Stimulated activated CD8-positive, alpha-beta memory T cell treated with anti-CD3 and anti-CD28 coated beads, Interleukin-15, amount 100 ng/mL, for 4 hours (primary cell): ENCODE data around the gene SMIM44.
"Not testable (repeated sequence)": the region's sequence is repeated elsewhere in the genome, so short reads cannot be mapped to it uniquely, and the experiment has no call there.

ENCODE experiments used
- DNase-seq, 2 donors: peaks; one replicate each; pipeline ENCODE4 v3.0.0-alpha.2; 2020; ENCODE audit warnings: low read depth in 2 of 2

SMIM44 gene

DNA sequence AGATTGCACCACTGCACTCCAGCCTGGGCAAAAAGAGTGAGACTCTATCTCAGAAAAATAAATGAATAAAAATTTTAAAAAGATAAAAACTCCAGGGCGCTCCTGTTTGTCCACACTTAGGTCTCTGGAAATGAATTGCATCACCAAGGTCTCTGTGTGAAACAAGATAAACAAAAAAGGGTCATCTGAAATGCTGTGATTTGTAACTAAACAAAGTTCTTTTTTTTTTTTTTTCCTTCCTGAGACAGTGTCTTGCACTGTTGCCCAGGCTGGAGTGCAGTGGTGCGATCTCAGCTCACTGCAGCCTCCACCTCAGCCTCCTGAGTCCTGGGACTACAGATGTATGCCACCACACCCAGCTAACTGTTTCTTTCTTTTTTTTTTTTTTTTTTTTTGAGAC lies 34.4 kb upstream of the SMIM44 start:
- DNase-seq, result no peak

DNA sequence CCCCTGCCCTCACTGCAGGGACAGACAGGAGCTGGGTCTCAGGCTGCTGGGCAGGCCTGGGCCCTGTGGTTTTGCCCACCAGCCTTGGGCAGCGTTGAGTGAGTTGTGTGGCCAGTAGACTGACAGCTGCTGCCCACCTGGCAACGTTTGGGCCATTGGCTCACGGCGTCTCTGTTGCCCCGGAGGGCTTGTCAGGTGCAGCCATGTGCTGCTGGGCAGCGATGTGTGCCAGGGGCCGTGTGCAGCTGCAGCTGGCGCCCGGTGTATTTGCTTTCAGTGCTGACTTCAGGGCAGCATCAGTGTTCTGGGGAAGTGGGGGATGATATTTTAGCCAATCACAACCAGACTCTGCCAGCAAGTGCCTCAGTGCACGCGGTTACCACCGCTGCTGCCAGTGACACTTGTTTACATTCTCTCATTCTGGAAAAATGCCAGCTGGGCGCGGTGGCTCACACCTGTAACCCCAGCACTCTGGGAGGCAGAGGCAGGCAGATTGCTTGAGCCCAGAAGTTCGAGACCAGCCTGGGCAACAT lies 33.5 kb upstream of the SMIM44 start:
- DNase-seq, result no peak

DNA sequence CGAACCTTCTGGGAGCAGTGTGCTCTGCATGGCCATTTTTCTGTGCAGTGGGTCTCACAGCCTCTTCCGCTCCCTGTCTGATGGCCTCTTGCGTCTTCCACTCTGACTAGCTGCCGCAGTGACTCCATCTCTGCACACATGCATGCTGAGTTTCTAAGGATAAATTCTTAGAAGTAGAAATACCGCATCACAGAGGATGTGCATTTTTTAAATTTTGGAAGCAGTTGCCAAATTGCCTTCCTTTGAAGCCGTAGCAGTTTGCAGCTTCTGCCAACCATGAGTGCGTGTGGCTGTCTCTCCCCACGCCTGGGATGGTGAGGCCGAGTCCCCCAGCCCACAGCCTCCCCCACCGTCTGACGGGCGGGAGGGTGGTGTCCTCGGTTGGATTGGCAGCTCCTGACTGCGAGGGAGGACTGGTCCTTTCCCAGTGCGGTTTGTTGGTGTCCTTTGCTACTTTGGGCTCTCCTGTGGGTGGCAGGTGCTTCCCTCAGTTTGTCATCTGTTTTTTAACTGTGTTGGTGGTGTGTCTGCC lies 32.7 kb upstream of the SMIM44 start:
- no peak for DNase-seq

DNA sequence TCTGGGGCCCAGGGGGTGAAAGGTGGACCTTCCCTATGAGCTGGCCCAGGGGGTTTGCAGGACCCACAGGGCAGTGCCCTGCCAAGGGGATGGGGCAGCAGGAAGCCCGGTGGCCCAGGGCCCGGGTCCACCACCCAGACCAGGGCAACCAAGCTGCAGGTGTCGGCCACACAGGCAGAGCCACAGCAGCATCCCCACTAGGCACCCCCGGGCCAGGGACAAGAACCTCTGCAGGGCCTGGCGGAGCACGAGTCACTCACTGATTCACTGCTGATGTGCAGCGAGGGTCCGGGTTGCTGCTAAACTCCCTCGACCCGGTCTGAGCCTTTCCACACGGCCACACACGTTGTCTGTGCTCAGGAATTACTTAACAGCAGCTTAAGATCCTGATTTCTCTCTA lies 31.7 kb upstream of the SMIM44 start:
- no peak for DNase-seq

DNA sequence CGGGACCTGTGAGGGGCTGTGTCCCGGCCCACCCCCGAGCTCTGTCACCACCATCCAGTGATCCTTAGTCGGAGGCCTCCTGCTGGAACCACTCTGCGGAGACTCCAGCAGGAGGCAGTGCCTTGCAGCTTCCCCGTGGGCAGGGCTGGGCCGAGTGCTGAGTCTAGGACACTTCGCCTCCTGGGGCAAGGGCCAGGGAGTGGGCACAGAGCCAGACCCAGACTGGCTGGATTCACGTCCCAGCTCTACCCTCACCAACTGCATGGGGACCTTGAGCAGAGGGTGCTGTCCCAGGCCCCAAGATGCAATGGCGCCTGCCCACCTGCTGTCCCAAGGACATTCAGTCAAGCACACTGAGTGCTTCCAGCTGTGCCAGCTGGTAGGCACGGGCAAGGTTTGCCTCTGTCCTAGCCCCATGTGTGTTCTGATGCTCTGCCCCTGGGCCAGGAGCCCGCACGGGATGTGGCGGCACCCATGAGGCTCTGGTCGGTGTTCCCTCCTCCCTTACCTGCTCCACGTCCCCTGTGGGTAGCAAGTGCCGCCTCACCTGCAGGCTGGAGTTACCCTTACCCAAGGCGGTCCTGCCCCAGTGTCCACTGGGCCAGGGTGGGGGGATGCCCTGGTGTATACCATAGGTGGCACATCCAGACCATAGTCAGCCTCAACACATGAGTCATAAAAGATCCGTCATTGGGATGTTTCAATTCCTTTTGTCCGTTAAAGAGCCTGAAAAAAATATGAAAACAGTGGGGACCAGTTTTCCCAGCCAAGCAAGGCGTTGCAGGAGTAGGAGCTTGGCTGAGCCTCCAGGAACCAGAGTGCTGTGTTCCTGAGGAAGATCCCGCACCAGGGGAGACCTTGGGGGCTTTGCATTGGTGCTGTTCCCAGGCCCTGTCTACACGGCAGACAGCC lies 30.2 kb upstream of the SMIM44 start:
- DNase-seq, result no peak

DNA sequence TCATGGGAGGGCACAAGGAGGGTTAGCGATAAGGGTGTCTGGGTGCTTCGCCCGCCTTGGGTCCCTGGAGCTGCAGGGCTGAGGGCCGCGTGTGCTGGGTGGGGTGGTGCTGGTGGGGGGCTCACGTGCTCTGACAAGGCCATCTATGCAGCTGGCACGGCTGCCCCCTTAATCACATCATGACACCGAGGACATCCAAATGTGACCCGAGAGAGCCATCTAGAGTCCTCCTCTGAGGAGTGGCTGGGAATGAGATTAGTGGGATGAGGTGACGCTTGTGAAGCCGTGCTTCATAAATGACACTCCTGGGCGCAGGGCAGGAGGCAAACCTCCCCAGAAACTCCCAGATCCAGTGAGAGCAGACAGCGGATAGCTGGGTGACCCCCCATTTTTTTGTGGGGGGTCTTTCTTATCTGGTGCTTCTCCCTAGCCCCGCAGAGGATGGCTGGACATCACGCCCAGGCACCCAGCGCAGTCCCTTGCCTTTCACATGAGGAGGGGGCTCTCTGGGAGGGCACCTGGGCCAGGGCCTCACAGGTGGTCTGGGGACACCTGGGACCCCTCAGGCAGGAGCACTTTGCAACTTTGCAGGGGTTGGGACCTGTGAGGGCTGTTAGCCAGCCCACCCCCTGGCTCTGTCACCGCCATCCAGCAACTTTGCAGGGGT lies 29.5 kb upstream of the SMIM44 start:
- DNase-seq, result no peak

DNA sequence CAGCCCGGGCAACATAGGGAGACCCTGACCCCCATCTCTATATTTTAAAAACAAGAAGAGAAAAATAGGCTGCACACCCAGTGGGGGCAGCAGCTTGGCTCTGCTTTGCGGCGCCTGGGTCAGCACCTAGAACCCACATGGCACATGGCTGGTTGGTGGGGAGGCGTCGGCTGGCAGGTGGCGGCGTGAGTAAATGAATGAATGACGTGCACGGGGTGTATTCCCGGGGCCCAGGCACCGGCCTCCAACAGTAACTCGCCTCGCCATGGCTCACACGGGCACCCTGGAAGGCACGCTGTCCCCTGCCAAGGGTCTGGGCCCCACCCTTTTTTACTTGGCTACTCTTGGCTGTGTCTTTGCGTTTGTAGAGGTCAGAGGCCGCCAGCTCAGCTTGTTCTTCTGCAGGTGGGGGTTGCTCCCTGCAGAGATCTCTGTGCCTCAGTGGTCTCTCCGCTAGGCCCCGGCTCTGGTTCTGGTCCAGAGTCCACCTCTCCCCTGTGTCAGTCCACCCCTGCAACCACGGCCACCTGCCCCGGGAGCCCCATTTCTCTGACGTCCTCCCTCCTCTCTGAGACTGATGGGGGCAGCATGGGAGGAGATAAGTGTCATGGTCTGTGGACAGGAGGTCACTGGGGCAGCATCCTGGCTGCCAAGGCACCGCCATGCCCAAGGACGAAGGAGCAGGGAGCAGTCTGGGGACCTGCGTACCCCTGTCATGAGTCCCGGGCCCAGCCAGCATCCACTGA lies 28.4 kb upstream of the SMIM44 start:
- no peak for DNase-seq

DNA sequence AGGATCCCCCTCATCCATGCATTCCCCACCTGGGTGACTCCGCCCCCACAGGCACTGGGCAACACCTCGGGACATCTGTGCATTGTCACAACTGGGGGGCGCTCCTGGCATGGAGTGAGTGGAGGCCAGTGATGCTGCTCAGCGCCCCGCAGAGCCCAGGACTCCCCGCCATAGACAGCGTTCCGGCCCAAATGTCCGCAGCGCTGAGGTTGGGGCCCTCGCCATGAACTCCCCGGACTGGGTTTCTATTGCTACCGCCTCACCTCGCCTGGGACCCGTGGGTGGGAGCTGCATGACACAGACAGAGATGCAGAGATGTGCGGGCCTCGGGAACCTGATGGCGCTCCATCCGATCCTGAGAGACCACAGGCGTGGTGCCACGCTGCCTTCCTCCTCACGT lies 27.5 kb upstream of the SMIM44 start:
- no peak for DNase-seq

DNA sequence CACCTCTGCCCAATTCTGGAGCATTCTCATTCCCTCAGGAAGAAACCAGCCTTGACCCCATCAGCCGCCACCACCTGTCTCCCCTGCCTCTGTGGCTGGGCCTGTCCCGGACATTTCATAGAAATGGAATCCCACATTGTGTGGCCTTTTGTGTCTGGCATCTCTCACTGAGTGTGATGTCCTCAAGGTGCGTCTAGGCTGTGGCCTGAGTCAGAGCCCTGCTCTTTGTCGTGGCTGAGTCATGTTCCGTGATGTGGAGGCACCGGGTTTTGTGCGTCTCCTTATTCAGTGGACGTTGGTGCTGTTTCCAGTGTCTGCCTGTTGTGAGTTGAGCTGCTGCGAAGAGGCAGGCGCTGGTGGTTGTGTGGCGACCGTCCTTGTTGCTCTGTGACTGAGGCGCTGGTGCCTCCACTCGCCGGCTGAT lies 26.3 kb upstream of the SMIM44 start:
- no peak for DNase-seq

DNA sequence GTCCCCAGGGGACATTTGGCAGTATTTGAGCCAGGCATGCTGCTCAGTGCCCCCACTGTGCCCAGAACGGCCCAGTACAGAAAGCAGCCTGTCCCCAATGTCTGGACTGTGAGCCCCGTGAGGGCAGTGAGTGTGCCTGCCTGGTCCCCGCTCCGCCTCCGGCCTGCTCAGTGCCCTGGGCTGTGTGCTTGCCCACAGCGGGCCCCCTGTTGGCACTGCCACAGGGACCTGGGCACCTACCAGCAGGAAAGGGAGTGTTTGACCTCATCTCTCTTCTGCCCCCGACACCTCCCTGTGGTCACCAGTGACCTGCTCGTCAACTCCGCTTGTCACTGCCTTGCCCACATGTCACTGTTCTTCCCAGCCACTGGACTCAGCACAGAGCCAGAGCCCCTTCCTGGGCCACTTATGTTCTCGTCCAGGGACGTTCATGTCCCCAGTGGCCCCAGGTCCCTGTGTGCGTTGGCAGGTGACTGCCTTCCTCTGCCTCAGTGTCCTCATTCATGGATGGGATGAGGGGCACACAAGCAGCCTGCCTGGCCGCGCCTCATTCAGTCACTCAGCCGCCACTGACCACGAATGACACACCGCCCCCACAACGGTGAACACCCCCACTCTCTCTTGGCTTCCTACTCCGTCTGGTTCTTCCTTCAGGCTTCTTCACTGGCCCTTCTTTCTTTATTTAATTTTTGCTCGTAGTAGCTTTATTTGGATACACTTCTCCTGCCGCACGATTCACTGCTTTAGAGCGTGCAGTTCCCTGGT lies 25.7 kb upstream of the SMIM44 start:
- DNase-seq, result no peak

DNA sequence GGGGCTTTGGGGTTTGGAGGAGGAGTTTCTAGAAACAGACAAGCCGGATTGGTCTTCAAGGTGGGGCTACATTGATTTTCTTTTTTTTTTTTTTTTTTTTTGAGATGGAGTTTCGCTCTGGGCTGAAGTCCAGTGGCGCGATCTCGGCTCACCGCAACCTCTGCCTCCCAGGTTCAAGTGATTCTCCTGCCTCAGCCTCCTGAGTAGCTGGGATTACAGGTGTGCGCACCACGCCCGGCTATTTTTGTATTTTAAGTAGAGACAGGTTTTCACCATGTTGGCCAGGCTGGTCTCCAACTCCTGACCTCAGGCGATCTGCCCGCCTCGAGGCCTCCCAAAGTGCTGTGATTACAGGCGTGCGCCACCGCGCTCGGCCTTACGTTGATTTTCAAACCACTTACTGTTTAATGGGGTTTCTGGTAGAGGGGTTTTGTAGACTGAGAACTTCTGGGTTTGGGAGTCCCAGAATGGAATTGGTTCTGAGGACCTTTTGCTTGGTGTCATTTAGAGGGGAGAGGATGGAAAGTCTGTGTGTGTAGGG lies 24.9 kb upstream of the SMIM44 start:
- not testable (repeated sequence) for DNase-seq

DNA sequence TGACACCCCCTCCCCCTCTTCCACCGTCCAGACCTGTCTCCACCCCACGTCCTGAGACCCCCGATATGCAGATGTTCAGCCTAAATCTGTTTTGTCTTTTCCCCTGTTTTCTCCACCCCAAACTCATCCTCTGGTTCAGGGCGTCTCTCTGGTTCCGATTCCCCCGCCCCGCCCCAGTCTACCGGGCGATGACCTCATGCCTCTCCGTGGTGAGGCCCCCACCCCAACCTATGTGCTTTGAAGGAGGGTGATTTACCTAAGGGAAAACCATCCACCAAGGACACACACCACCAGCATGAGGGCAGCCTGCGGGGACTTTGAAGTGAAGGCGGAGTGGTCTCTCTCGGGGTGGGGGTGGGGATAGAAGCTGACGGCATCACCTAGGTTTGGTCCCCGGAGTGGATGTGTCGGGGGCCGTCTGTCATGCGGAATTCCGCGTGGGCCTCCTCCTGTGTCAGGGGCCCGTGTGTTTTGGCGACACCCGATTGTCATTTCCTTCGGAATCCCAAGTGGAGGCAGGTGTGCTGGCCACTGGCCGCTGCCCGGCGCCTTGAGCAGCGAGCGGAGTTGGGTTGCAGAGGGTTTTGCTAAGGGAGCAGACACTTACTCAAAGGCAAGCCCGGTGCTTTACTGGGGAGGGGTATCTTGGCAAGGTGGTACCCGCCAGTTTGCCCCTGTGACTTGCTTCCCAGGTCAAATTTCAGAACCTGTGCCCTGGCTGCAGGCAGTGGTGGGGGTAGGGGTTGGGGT lies 24.3 kb upstream of the SMIM44 start:
- no peak for DNase-seq

DNA sequence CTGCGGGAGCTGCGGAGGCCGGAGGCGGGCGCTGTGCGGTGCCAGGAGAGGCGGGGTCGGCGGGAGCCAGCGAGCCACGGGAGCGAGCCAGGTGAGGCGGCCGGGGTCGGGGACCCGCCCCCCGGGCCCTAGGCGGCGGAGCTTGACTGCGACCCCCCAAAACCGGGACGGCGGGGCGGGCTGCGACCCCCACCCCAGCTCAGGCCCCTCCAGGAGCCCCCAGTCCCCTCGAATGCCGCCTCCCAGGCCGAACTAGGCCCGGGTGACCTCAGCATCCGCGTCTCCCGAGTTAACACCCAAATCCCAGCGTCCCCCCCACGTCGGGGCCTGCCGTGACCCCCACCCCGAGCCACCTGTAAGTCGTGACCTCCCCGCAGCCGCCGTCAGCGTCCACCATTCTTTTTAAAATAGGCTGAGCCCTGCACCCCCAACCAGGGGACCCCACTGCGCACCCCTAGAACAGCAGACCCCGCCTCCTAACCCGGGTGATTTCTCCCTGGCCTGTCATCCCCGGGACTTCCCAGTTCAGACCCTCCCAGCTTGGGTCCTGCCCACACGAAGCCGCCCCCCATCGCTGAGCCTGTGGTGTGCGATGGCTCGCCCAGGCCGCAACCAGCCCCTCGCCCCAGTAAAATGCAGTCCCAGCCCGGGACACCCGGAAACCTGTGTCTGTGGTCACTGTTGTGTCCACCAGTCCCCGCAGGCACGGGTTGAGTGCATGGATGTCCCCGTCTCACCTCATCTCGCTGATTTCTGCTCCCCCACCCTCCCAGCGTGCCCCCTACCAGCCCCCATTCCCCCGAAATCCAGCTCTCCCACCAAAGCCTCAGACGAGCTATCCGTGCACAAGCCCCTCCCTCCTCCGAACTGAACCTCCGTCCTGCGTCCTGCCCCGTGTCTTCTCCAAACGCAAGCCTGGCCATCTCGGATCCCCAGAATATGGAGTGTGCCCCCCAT lies 23.4 kb upstream of the SMIM44 start:
- DNase-seq, result peak in 1 of 2 donors; percentile 17

DNA sequence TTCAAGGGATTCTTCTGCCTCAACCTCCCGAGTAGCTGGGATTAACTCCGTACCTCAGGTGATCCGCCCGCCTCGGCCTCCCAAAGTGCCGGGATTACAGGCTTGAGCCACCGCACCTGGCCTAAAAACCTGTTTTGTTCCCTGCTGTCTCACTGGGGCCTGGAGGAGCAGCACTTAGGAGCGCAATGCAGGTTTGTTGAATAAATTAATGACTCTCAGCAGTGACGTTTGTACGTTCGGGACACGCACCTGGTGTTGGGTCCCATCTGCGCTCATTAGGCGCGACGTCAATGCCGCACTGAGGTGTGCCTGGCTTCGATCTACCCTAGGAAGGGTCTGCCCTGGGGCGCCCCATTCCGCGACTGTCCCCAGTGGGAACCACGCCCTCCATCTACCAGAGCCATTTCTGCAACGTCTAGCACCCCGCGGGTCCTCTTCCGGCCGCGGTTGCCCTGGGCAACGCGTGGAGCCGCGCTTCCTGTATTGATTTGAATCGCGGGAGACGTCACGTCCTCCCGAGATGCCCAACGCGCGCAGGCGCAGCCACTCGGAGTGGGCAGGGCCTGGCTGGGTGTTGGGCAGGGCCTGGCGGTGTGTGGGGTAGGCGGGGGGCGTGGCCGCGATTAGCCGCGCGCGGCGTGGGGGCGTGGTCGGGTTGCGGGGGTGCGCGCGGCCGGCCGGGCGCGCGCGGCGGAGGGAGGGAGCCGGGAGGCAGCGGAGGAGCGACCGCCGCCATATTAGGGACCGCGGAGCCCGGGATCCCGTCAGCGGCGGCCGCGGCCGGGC lies 22.6 kb upstream of the SMIM44 start, which contains the start of gene FZR1:
Gene FZR1 (plus strand): TSS at position 714 of the 786 bp plus-strand sequence. CDS start 16,679 bp downstream, outside the sequence.
- peak; percentile 99 for DNase-seq

DNA sequence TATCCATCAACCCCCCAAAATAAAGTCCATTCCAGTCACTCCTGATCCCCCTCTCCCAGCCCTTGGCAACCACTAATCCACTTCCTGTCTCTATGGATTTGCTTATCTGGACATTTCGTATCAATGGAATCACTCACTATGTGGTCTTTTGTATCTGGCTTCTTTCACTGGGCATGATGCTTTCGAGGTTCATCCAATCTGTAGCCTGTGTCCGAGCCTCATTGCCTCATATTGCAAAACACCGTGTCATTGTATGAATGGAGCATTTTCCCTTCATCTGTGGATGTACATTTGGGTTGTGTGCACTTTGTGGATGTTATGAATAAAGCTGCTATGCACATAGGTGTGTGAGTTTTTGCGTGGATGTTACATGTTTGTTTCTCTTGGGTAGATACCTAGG lies 21.5 kb upstream of the SMIM44 start:
- DNase-seq, result no peak

DNA sequence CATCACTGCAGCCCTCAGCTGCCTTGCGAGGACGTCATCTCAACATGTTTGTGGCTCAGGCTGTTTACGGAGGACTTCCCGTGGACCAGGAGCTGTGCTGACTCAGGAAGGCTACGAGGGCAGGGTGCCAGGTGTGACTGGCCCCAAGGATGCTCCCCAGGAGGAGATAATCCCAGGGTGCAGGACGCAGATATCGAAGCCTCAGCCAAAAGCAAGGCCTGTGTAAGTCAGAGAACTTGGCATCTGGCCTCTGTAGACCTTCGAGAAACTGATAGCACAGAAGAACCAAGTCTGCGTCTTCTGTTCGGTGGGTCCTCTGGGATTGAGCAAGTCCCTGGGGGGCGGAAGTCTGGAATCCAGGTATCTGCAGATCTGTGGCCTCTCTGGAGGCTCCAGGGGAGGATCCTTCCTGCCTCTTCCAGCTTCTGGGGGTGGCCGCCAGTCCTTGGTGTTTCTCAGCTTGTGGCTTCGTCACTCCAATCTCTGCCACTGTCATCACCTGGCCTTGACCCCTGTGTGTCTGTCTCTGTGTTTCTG lies 19.9 kb upstream of the SMIM44 start:
- DNase-seq, result no peak

DNA sequence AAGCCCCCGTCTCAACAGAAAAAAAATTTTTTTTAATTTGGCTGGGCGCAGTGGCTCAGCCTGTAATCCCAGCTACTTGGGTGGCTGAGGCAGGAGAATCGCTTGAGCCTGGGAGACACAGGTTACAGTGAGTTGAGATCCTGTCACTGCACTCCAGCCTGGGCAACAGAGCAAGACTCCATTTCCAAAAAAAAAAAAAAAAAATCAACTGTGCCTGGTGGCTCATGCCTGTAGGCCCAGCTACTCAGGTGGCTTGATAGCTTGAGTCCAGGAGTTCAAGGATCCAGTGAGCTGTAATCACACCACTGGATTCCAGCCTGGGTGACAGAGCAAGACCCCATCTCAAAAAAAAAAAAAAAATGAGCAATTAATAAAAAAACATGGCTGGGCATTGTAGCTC lies 18.5 kb upstream of the SMIM44 start:
- DNase-seq, result no peak
